Measurements from ENCODE around the gene TEAD4.

DNA sequence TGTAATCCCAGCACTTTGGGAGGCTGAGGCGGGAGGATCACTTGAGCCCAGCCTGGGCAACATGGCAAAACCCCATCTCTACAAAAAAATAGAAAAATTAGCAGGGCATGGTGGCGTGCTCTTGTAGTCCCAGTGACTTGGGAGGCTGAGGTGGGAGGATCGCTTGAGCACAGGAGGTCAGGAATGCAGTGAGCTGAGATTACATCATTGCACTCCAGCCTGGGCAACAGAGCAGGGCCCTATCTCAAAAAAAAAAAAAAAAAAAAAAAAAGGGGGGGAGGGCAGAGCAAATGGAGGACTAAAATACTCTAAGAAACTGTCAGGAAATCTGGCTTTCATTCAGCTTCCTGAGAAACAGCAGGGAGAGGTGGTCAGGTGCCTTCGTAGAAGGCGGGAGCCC, 86.3 kb downstream of the TEAD4 start:
- TF ChIP-seq, protein P1, sequence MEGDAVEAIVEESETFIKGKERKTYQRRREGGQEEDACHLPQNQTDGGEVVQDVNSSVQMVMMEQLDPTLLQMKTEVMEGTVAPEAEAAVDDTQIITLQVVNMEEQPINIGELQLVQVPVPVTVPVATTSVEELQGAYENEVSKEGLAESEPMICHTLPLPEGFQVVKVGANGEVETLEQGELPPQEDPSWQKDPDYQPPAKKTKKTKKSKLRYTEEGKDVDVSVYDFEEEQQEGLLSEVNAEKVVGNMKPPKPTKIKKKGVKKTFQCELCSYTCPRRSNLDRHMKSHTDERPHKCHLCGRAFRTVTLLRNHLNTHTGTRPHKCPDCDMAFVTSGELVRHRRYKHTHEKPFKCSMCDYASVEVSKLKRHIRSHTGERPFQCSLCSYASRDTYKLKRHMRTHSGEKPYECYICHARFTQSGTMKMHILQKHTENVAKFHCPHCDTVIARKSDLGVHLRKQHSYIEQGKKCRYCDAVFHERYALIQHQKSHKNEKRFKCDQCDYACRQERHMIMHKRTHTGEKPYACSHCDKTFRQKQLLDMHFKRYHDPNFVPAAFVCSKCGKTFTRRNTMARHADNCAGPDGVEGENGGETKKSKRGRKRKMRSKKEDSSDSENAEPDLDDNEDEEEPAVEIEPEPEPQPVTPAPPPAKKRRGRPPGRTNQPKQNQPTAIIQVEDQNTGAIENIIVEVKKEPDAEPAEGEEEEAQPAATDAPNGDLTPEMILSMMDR (IDR thresholded peaks at IDR 0.05): no peak
- no peak for TF ChIP-seq POLR2A (IDR thresholded peaks at IDR 0.05)
- TF ChIP-seq EP300 (IDR thresholded peaks at IDR 0.05): no peak
